HCEC 1CT (cell line): ENCODE data around the gene C15orf40.

Source experiments
- DNase-seq: peaks from one replicate; pipeline ENCODE4 v3.0.0-alpha.2; 2017

The C15orf40 gene

GRCh38 chr15:82992436-82992998, 18.9 kb downstream of the C15orf40 start:
- DNase-seq, result no peak

- no peak for DNase-seq
Observed at GRCh38 chr15:82986442-82986780, 25.0 kb downstream of the C15orf40 start.

- peak; percentile 95 for DNase-seq
Observed at GRCh38 chr15:82985688-82986441, 25.6 kb downstream of the C15orf40 start, which contains the start of gene RAMAC. TSS of gene RAMAC (plus strand) at chr15:82986210. CDS start at chr15:82989019, 2,809 bp downstream.

GRCh38 chr15:82980981-82981380, 30.5 kb downstream of the C15orf40 start:
- no peak for DNase-seq

- DNase-seq, result no peak
Observed at GRCh38 chr15:82979726-82980125, 31.7 kb downstream of the C15orf40 start.

- DNase-seq, result no peak
Observed at GRCh38 chr15:82978438-82978837, 33.0 kb downstream of the C15orf40 start.

GRCh38 chr15:82977076-82977475, 34.4 kb downstream of the C15orf40 start:
- DNase-seq, result no peak

- no peak for DNase-seq
Observed at GRCh38 chr15:82972990-82973389, 38.4 kb downstream of the C15orf40 start.

- DNase-seq, result no peak
Observed at GRCh38 chr15:82971218-82971984, 40.0 kb downstream of the C15orf40 start.

GRCh38 chr15:82970696-82971095, 40.7 kb downstream of the C15orf40 start:
- DNase-seq, result no peak

GRCh38 chr15:82970078-82970686, 41.3 kb downstream of the C15orf40 start:
- no peak for DNase-seq

GRCh38 chr15:82969353-82969752, 42.1 kb downstream of the C15orf40 start:
- DNase-seq, result no peak

- peak; percentile 84 for DNase-seq
Observed at GRCh38 chr15:82968066-82968465, 43.4 kb downstream of the C15orf40 start.

GRCh38 chr15:82966671-82967071, 44.8 kb downstream of the C15orf40 start:
- no peak for DNase-seq

GRCh38 chr15:82964890-82965289, 46.5 kb downstream of the C15orf40 start:
- no peak for DNase-seq

- DNase-seq, result peak; percentile 9
Observed at GRCh38 chr15:82963471-82964341, 47.7 kb downstream of the C15orf40 start.

- DNase-seq, result no peak
Observed at GRCh38 chr15:82960766-82961165, 50.7 kb downstream of the C15orf40 start.

- no peak for DNase-seq
Observed at GRCh38 chr15:82959423-82959822, 52.0 kb downstream of the C15orf40 start.

GRCh38 chr15:82958638-82959037, 52.8 kb downstream of the C15orf40 start:
- DNase-seq, result no peak

GRCh38 chr15:82952158-82953081, 59.0 kb downstream of the C15orf40 start, which contains the start of gene HOMER2:
TSS of gene HOMER2 (minus strand) at chr15:82952720. CDS start at chr15:82952535, 185 bp downstream.
- DNase-seq, result no peak
